ENCODE data around the gene WARS2. TPM values are rescaled to one million over a fixed set of nuclear protein-coding genes. Genes with fewer than 3 reads are reported as not detected.
"Not testable (repeated sequence)": the region's sequence is repeated elsewhere in the genome, so short reads cannot be mapped to it uniquely, and the experiment has no call there.

Gene WARS2
- total RNA-seq, 1 experiment from 2014 or later: 37.9 TPM

GRCh38 chr1:119147661-119148090 is 7.2 kb upstream of the WARS2 start:
- DNase-seq: no peak
- H3K36me3 ChIP-seq: peaks cover 18% of the 10 kb centered on the region

GRCh38 chr1:119146466-119146865 is 6.0 kb upstream of the WARS2 start:
- Histone ChIP-seq H3K4me3 (no peak overlapping the region), H3K9me3 (no peaks in the 10 kb centered on the region), H3K36me3 (peaks cover 13% of the 10 kb centered on the region), H3K27me3 (no peaks in the 10 kb centered on the region)
- DNase-seq: no peak

More at GRCh38 chr1:119147661-119148090, 7.2 kb upstream of the WARS2 start:
- Histone ChIP-seq H3K27me3 (no peaks in the 10 kb centered on the region), H3K4me3 (no peak overlapping the region), H3K9me3 (peaks cover 3% of the 10 kb centered on the region; the same call in 1 of the 2 replicates)

GRCh38 chr1:119144813-119145212 is 4.4 kb upstream of the WARS2 start:
- DNase-seq: no peak
- Histone ChIP-seq H3K36me3 (peaks cover 11% of the 10 kb centered on the region), H3K4me3 (no peak overlapping the region), H3K9me3 (no peaks in the 10 kb centered on the region), H3K27me3 (no peaks in the 10 kb centered on the region)

GRCh38 chr1:119143706-119144105 is 3.3 kb upstream of the WARS2 start:
- no peaks in the 10 kb centered on the region for H3K27me3 ChIP-seq
- H3K4me3 ChIP-seq: no peak overlapping the region
- DNase-seq: no peak
- H3K9me3 ChIP-seq: no peaks in the 10 kb centered on the region
- peaks cover 11% of the 10 kb centered on the region for H3K36me3 ChIP-seq

- DNase-seq: no peak
- Histone ChIP-seq H3K36me3 (peaks cover 11% of the 10 kb centered on the region), H3K4me3 (peak overlapping the region; percentile 91; the same call in 1 of the 2 replicates), H3K9me3 (no peaks in the 10 kb centered on the region), H3K27me3 (no peaks in the 10 kb centered on the region)
Observed at GRCh38 chr1:119141660-119142059, 1.2 kb upstream of the WARS2 start.

- Histone ChIP-seq H3K27me3 (no peaks in the 10 kb centered on the region), H3K9me3 (no peaks in the 10 kb centered on the region), H3K4me3 (peak overlapping the region; percentile 91), H3K36me3 (peaks cover 4% of the 10 kb centered on the region)
- peak; percentile 65 for DNase-seq
Observed at GRCh38 chr1:119141020-119141424, 569 bp upstream of the WARS2 start.

GRCh38 chr1:119139857-119140176 is 636 bp downstream of the WARS2 start:
- no peak for DNase-seq
- peak overlapping the region; percentile 91 for H3K4me3 ChIP-seq
- H3K9me3 ChIP-seq: no peaks in the 10 kb centered on the region
- H3K36me3 ChIP-seq: 0 out of 2 replicates have a peak, but pooled peaks cover 3% of the 10 kb centered on the region
- H3K27me3 ChIP-seq: no peaks in the 10 kb centered on the region

- no peaks in the 10 kb centered on the region for H3K27me3 ChIP-seq
- H3K4me3 ChIP-seq: peak overlapping the region; percentile 91
- H3K9me3 ChIP-seq: no peaks in the 10 kb centered on the region
- no peak for DNase-seq
- H3K36me3 ChIP-seq: 0 out of 2 replicates have a peak, but pooled peaks cover 3% of the 10 kb centered on the region
Observed at GRCh38 chr1:119139403-119139802, 1.1 kb downstream of the WARS2 start.

- Histone ChIP-seq H3K9me3 (no peaks in the 10 kb centered on the region), H3K27me3 (no peaks in the 10 kb centered on the region), H3K4me3 (no peak overlapping the region), H3K36me3 (peaks cover 11% of the 10 kb centered on the region)
- no peak for DNase-seq
Observed at GRCh38 chr1:119136401-119136800, 4.1 kb downstream of the WARS2 start.

GRCh38 chr1:119133987-119134386 is 6.5 kb downstream of the WARS2 start:
- H3K27me3 ChIP-seq: no peaks in the 10 kb centered on the region
- H3K36me3 ChIP-seq: peaks cover 19% of the 10 kb centered on the region
- DNase-seq: no peak
- H3K9me3 ChIP-seq: peaks cover 5% of the 10 kb centered on the region
- no peak overlapping the region for H3K4me3 ChIP-seq

- H3K27me3 ChIP-seq: no peaks in the 10 kb centered on the region
- peak; percentile 28 for DNase-seq
- H3K9me3 ChIP-seq: peaks cover 7% of the 10 kb centered on the region
- no peak overlapping the region for H3K4me3 ChIP-seq
- peaks cover 18% of the 10 kb centered on the region for H3K36me3 ChIP-seq
Observed at GRCh38 chr1:119132179-119132578, 8.3 kb downstream of the WARS2 start.

- DNase-seq: no peak
- Histone ChIP-seq H3K27me3 (no peaks in the 10 kb centered on the region), H3K9me3 (peaks cover 11% of the 10 kb centered on the region), H3K36me3 (peaks cover 13% of the 10 kb centered on the region), H3K4me3 (no peak overlapping the region)
Observed at GRCh38 chr1:119125874-119126273, 14.6 kb downstream of the WARS2 start.

GRCh38 chr1:119124764-119125163 is 15.7 kb downstream of the WARS2 start:
- H3K36me3 ChIP-seq: peaks cover 11% of the 10 kb centered on the region
- no peak for DNase-seq

GRCh38 chr1:119121872-119122271 is 18.6 kb downstream of the WARS2 start:
- DNase-seq, H3K27me3 ChIP-seq, H3K36me3 ChIP-seq, H3K4me3 ChIP-seq: not testable (repeated sequence)
- H3K9me3 ChIP-seq: peaks cover 23% of the 10 kb centered on the region

More at GRCh38 chr1:119124764-119125163, 15.7 kb downstream of the WARS2 start:
- Histone ChIP-seq H3K4me3 (no peak overlapping the region), H3K27me3 (no peaks in the 10 kb centered on the region), H3K9me3 (peaks cover 21% of the 10 kb centered on the region)

GRCh38 chr1:119116725-119117124 is 23.7 kb downstream of the WARS2 start:
- Histone ChIP-seq H3K27me3 (no peaks in the 10 kb centered on the region), H3K9me3 (peaks cover 23% of the 10 kb centered on the region), H3K4me3 (no peak overlapping the region), H3K36me3 (peaks cover 4% of the 10 kb centered on the region)
- no peak for DNase-seq

GRCh38 chr1:119115736-119116135 is 24.7 kb downstream of the WARS2 start:
- Histone ChIP-seq H3K9me3 (peaks cover 23% of the 10 kb centered on the region), H3K36me3 (peaks cover 4% of the 10 kb centered on the region), H3K27me3 (no peaks in the 10 kb centered on the region), H3K4me3 (no peak overlapping the region)
- no peak for DNase-seq

GRCh38 chr1:119115311-119115710 is 25.1 kb downstream of the WARS2 start:
- Histone ChIP-seq H3K9me3 (peaks cover 19% of the 10 kb centered on the region), H3K27me3 (no peaks in the 10 kb centered on the region), H3K36me3 (peaks cover 4% of the 10 kb centered on the region), H3K4me3 (no peak overlapping the region)
- no peak for DNase-seq

- Histone ChIP-seq H3K4me3 (no peak overlapping the region), H3K9me3 (peaks cover 18% of the 10 kb centered on the region), H3K36me3 (peaks cover 4% of the 10 kb centered on the region), H3K27me3 (no peaks in the 10 kb centered on the region)
- DNase-seq: no peak
Observed at GRCh38 chr1:119114786-119115185, 25.7 kb downstream of the WARS2 start.

- no peak overlapping the region for H3K4me3 ChIP-seq
- no peaks in the 10 kb centered on the region for H3K27me3 ChIP-seq
- no peak for DNase-seq
- peaks cover 8% of the 10 kb centered on the region for H3K9me3 ChIP-seq
- H3K36me3 ChIP-seq: peaks cover 2% of the 10 kb centered on the region
Observed at GRCh38 chr1:119112791-119113190, 27.7 kb downstream of the WARS2 start.

All from MG63 (cell line).